H1 (cell line): ENCODE results near the gene PIGH. TPM values are rescaled to one million over a fixed set of nuclear protein-coding genes. Genes with fewer than 3 reads are reported as not detected.

Experiments
- CTCF ChIA-PET: fragments of 300-600 bp; sonication (Branson Sonifier 250); formaldehyde crosslinking; loops from one replicate; lab custom pipeline; 2021; ENCODE audit not compliant: partially characterized antibody; lab: Charles Lee
- POLR2A ChIA-PET: fragments of 300-600 bp; sonication (Branson Sonifier 250); formaldehyde crosslinking; loops from one replicate; lab custom pipeline; 2021; ENCODE audit warnings: inconsistent platforms; ENCODE audit not compliant: partially characterized antibody; lab: Charles Lee
- DNase-seq, 2 experiments: peaks; one replicate each; pipeline versions ENCODE4 v3.0.0 to v3.0.0-alpha.2; 2010 to 2022; ENCODE audit warnings: low spot score in 2 of 2, low read depth in 1 of 2, mixed read lengths in 1 of 2
- FAIRE-seq: peaks from 2 replicates; lab custom pipeline; 2011; peaks lifted over from hg19 to GRCh38; lab: Jason Lieb, UNC
- H2AFZ ChIP-seq: 2 replicates; pipeline ENCODE4 v1.8.1; 2012; ENCODE audit warnings: low read length, inconsistent platforms
- H2AK5ac ChIP-seq: 2 replicates; pipeline ENCODE4 v1.6.1; 2013; ENCODE audit warnings: low read depth, low read length
- H2BK120ac ChIP-seq: replicated peaks from 2 replicates; pipeline ENCODE3; 2013; ENCODE audit warnings: low read depth, low read length, inconsistent platforms
- H2BK12ac ChIP-seq: 2 replicates; pipeline ENCODE4 v1.6.1; 2013; ENCODE audit warnings: low read depth, low read length
- H2BK15ac ChIP-seq: 2 replicates; pipeline ENCODE4 v1.6.1; 2013; ENCODE audit warnings: low read length
- H2BK20ac ChIP-seq: 2 replicates; pipeline ENCODE4 v1.6.1; 2013; ENCODE audit warnings: low read length
- H2BK5ac ChIP-seq: 2 replicates; pipeline ENCODE4 v1.6.1; 2013; ENCODE audit warnings: low read depth, low read length
- H3K14ac ChIP-seq: 2 replicates; pipeline ENCODE4 v1.6.1; 2013; ENCODE audit warnings: inconsistent platforms; ENCODE audit not compliant: insufficient read length
- H3K18ac ChIP-seq: 2 replicates; pipeline ENCODE4 v1.6.1; 2013; ENCODE audit warnings: low read length; ENCODE audit errors: extremely low read depth
- H3K23ac ChIP-seq: 2 replicates; pipeline ENCODE4 v1.6.1; 2013; ENCODE audit warnings: inconsistent platforms; ENCODE audit not compliant: insufficient read length
- H3K23me2 ChIP-seq: 2 replicates; pipeline ENCODE4 v1.6.1; 2013; ENCODE audit warnings: low read depth, low read length
- H3K27ac ChIP-seq: 2 replicates; pipeline ENCODE4 v1.6.1; 2011; ENCODE audit warnings: low read depth, low read length, inconsistent platforms
- H3K27me3 ChIP-seq, 4 experiments: replicated peaks in 1 of 4; 1 replicate in 1 of 4; 2 replicates in 3 of 4; pipeline versions ENCODE4 v1.6.1 to v1.8.1; 2011 to 2013; ENCODE audit warnings: low read length in 3 of 4, mild to moderate bottlenecking in 3 of 4, inconsistent platforms in 2 of 4, mixed read lengths in 2 of 4, moderate library complexity in 1 of 4; ENCODE audit not compliant: control insufficient read depth in 3 of 4, insufficient read depth in 3 of 4; ENCODE audit errors: extremely low read depth in 1 of 4
- H3K36me3 ChIP-seq, 4 experiments: 2 replicates each; pipeline versions ENCODE4 v1.6.1 to v1.8.1; 2011 to 2013; ENCODE audit warnings: mild to moderate bottlenecking in 4 of 4, low read length in 3 of 4, moderate library complexity in 2 of 4, control low read depth in 1 of 4, inconsistent platforms in 1 of 4; ENCODE audit not compliant: insufficient read depth in 4 of 4, control insufficient read depth in 2 of 4
- H3K4ac ChIP-seq: replicated peaks from 2 replicates; pipeline ENCODE3; 2013; ENCODE audit warnings: low read length, low read depth, mixed read lengths, inconsistent platforms; ENCODE audit not compliant: insufficient read length
- H3K4me1 ChIP-seq, 4 experiments: replicated peaks in 1 of 4; 1 replicate in 1 of 4; 2 replicates in 3 of 4; pipeline versions ENCODE4 v1.6.1 to v1.8.1; 2011 to 2013; ENCODE audit warnings: low read length in 3 of 4, inconsistent platforms in 2 of 4, mixed read lengths in 1 of 4; ENCODE audit not compliant: insufficient read depth in 4 of 4, control insufficient read depth in 3 of 4
- H3K4me2 ChIP-seq, 2 experiments: 2 replicates each; pipeline versions ENCODE4 v1.6.1 to v1.8.1; 2011 to 2013; ENCODE audit warnings: low read depth in 2 of 2, low read length in 2 of 2, control low read depth in 1 of 2, inconsistent platforms in 1 of 2, mild to moderate bottlenecking in 1 of 2; ENCODE audit not compliant: insufficient read depth in 1 of 2
- H3K4me3 ChIP-seq, 4 experiments: fragments of 200-600, 300-600 bp in 1 of 4; sonication (generic), shearing (Covaris generic), sonication (Bioruptor Twin) in 1 of 4; 2 replicates each; pipeline versions ENCODE4 v1.5.1 to v1.8.1; 2011 to 2016; ENCODE audit warnings: low read length in 4 of 4, low read depth in 3 of 4, control low read depth in 2 of 4, inconsistent platforms in 2 of 4, mild to moderate bottlenecking in 2 of 4, mixed read lengths in 1 of 4, moderate library complexity in 1 of 4; ENCODE audit not compliant: insufficient read depth in 2 of 4; ENCODE audit errors: extremely low read depth in 1 of 4
- H3K56ac ChIP-seq: replicated peaks from 2 replicates; pipeline ENCODE3; 2013; ENCODE audit warnings: low read depth, mild to moderate bottlenecking, mixed read lengths, low read length, inconsistent platforms; ENCODE audit not compliant: insufficient read length
- H3K79me1 ChIP-seq: 2 replicates; pipeline ENCODE4 v1.6.1; 2013; ENCODE audit warnings: low read depth, low read length, control low read depth
- H3K79me2 ChIP-seq, 2 experiments: 2 replicates each; pipeline versions ENCODE4 v1.6.1 to v1.8.1; 2012 to 2013; ENCODE audit warnings: low read length in 2 of 2, mild to moderate bottlenecking in 2 of 2, inconsistent platforms in 1 of 2; ENCODE audit not compliant: insufficient read depth in 2 of 2, control insufficient read depth in 1 of 2
- H3K9ac ChIP-seq, 4 experiments: replicated peaks in 1 of 4; 1 replicate in 1 of 4; 2 replicates in 3 of 4; pipeline versions ENCODE4 v1.6.1 to v1.8.1; 2011 to 2013; ENCODE audit warnings: low read depth in 3 of 4, low read length in 3 of 4, control low read depth in 2 of 4, mild to moderate bottlenecking in 2 of 4, moderate library complexity in 2 of 4, inconsistent platforms in 1 of 4; ENCODE audit errors: extremely low read depth in 1 of 4
- H3K9me3 ChIP-seq, 2 experiments: 2 replicates each; pipeline versions ENCODE4 v1.6.1 to v1.8.1; 2012 to 2013; ENCODE audit warnings: mild to moderate bottlenecking in 2 of 2, moderate library complexity in 2 of 2, control low read depth in 1 of 2, inconsistent platforms in 1 of 2, low read depth in 1 of 2, low read length in 1 of 2, mixed read lengths in 1 of 2; ENCODE audit not compliant: insufficient read depth in 2 of 2
- H4K20me1 ChIP-seq, 2 experiments: replicated peaks in 1 of 2; 2 replicates each; pipeline versions ENCODE3 to v1.8.1; 2011 to 2013; ENCODE audit warnings: inconsistent platforms in 2 of 2, low read length in 2 of 2, mild to moderate bottlenecking in 1 of 2; ENCODE audit not compliant: insufficient read depth in 2 of 2, control insufficient read depth in 1 of 2
- H4K5ac ChIP-seq: 2 replicates; pipeline ENCODE4 v1.6.1; 2013; ENCODE audit warnings: low read length, low read depth, mixed read lengths, inconsistent platforms; ENCODE audit not compliant: insufficient read length
- H4K8ac ChIP-seq: 2 replicates; pipeline ENCODE4 v1.8.0; 2013; ENCODE audit warnings: mild to moderate bottlenecking, moderate library complexity, low read length, inconsistent platforms; ENCODE audit not compliant: insufficient read depth; ENCODE audit errors: extremely low read depth
- H4K91ac ChIP-seq: replicated peaks from 2 replicates; pipeline ENCODE3; 2013; ENCODE audit warnings: low read length, mixed read lengths, inconsistent platforms; ENCODE audit not compliant: insufficient read length
- BACH1 ChIP-seq: IDR thresholded peaks from 2 replicates; pipeline ENCODE4 v1.6.1; 2012; ENCODE audit warnings: low read length, improper control_type of control experiment
- CBX8 ChIP-seq: fragments of 300-800, 300-1000 bp; sonication (generic); IDR thresholded peaks from 2 replicates; pipeline ENCODE4 v1.7.1; 2016; ENCODE audit warnings: low read depth, low read length, borderline replicate concordance
- CEBPB ChIP-seq: IDR thresholded peaks from 2 replicates; pipeline ENCODE4 v1.6.1; 2012; ENCODE audit warnings: low read depth, low read length
- EZH2 ChIP-seq: fragments of 200-600 bp; sonication (generic); IDR thresholded peaks from 2 replicates; pipeline ENCODE4 v1.7.1; 2012; ENCODE audit warnings: low read depth, mild to moderate bottlenecking, moderate library complexity, low read length, inconsistent platforms; ENCODE audit not compliant: severe bottlenecking
- FOSL1 ChIP-seq: IDR thresholded peaks from 2 replicates; pipeline ENCODE4 v1.6.1; 2011; ENCODE audit warnings: mild to moderate bottlenecking, low read depth, low read length, moderate library complexity; ENCODE audit not compliant: insufficient read depth
- POLR2A ChIP-seq, 2 experiments: IDR thresholded peaks; 1 replicate in 1 of 2; 2 replicates in 1 of 2; pipeline ENCODE4 v1.6.1; 2011; ENCODE audit warnings: low read depth in 2 of 2, low read length in 2 of 2, mild to moderate bottlenecking in 2 of 2; ENCODE audit errors: control extremely low read depth in 1 of 2
- POLR2AphosphoS5 ChIP-seq: IDR thresholded peaks from 2 replicates; pipeline ENCODE4 v1.6.1; 2011; ENCODE audit warnings: low read depth, low read length
- RFX5 ChIP-seq: IDR thresholded peaks from 2 replicates; pipeline ENCODE4 v1.6.1; 2011; ENCODE audit warnings: low read depth, low read length, improper control_type of control experiment, borderline replicate concordance
- SRF ChIP-seq: IDR thresholded peaks from 2 replicates; pipeline ENCODE4 v1.6.1; 2011; ENCODE audit warnings: mild to moderate bottlenecking, low read depth, low read length, moderate library complexity
- TEAD4 ChIP-seq: IDR thresholded peaks from 2 replicates; pipeline ENCODE4 v1.6.1; 2012; ENCODE audit warnings: low read depth, low read length, inconsistent platforms, mixed read lengths
- WGBS, 2 experiments: shearing (Covaris generic) in 1 of 2; methylation state at CpG; one replicate each; pipeline versions ENCODE4 v1.1.6 to v1.1.7; 2013 to 2015; ENCODE audit warnings: low lambda C conversion rate in 2 of 2, mixed read lengths in 2 of 2, inconsistent platforms in 1 of 2, low coverage in 1 of 2, missing lambda C conversion rate in 1 of 2; ENCODE audit not compliant: insufficient replicate concordance in 2 of 2, insufficient coverage in 1 of 2, insufficient read length in 1 of 2; ENCODE audit errors: extremely low coverage in 1 of 2, missing lambda C conversion rate in 1 of 2; 5-methylcytosine and 5-hydroxymethylcytosine counted together
- polyA plus RNA-seq, 7 experiments: library from polyadenylated mRNA; depleted of rRNA in 3 of 7; stranded (reverse) in 5 of 7; unstranded in 2 of 7; fragments of >200 nt in 5 of 7; fragments of 200-250 nt in 2 of 7; gene quantifications; 1 replicate in 5 of 7; 2 replicates in 1 of 7; 4 replicates in 1 of 7; pipeline versions ENCODE4 v1.2.1 to v1.2.3, GENCODE V29; 2011 to 2013; ENCODE audit warnings: missing spikeins in 2 of 7, mixed read lengths in 2 of 7
- total RNA-seq: library from RNA; stranded (reverse); fragmentation: NEBNext Ultra II Directional; extraction: Animal tissue kit (Norgen Biotek cat#: 25700); gene quantifications from 2 replicates; pipeline ENCODE4 v1.2.1, GENCODE V29; 2021
- TF ChIP-seq, protein P1 (sequence below): IDR thresholded peaks from 2 replicates; pipeline ENCODE4 v1.6.1; 2011; ENCODE audit warnings: low read length, improper control_type of control experiment

Gene PIGH
- total and polyA plus RNA-seq, 2 of the 8 experiments (the other 6 are each of a cell fraction or from before 2014, with no cell fraction given), result 7.2 to 8.6 TPM

DNA sequence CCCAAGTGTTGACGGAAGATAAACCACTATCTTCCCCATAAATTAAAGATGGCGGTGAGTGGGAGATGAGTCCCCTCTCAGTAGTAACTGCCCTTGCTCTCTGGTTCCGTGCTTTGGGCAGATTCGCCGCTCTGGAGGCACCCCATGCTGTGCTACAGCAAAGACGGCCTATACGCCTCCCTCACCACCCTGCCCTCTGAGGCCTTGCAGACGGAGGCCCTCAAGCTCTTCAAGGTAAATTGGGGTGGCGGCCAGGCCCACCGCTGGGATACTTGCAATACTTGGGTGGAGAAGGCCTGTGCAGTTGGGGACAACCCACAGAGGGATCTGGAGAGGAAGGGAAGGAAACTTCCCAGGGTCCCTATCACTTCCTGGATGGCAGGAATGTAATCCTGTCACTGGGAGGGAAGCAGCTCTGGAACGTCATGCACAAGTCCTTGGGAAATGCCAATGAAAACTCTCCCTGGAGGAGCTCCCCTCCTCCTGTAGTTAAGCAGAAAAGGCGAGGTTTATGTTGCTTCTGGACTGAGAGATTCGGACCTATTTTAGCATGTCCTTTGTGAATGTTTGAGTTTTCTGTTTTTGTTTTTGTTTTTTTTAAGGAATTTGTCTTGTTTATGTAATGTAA is 22.8 kb downstream of the PIGH start:
- Histone ChIP-seq H3K23me2 (no peaks in the 10 kb centered on the region), H3K56ac (no peak overlapping the region), H3K27me3 (no peaks in the 10 kb centered on the region), H3K27ac (no peak overlapping the region), H2AK5ac (no peak overlapping the region), H3K4ac (no peak overlapping the region), H3K9me3 (no peaks in the 10 kb centered on the region), H2AFZ (no peak overlapping the region), H4K8ac (no peak overlapping the region), H3K4me1 (no peaks in the 10 kb centered on the region), H2BK5ac (no peak overlapping the region), H4K5ac (no peak overlapping the region), H4K20me1 (peaks cover 0 to 3% of the 10 kb centered on the region in 2 experiments), H4K91ac (no peak overlapping the region), H3K79me2 (no peaks in the 10 kb centered on the region), H2BK20ac (no peak overlapping the region), H2BK15ac (no peak overlapping the region), H2BK120ac (no peak overlapping the region), H3K9ac (no peak overlapping the region), H2BK12ac (no peak overlapping the region), H3K4me2 (no peak overlapping the region), H3K4me3 (no peak overlapping the region), H3K14ac (no peak overlapping the region), H3K23ac (no peak overlapping the region), H3K79me1 (no peaks in the 10 kb centered on the region; the same call in 1 of the 2 replicates), H3K18ac (no peak overlapping the region), H3K36me3 (peaks cover 6 to 19% (median 9%) of the 10 kb centered on the region in 4 experiments; a peak in 5 of 8 replicates)
- ChIA-PET CTCF (interaction anchor here (0.6 to 28.8 kb wide), 9 partner anchors 8 to 153 kb away, joined by 3 to 924 read pairs (median 4); partner anchors contain the start of gene PLEKHH1), POLR2A (interaction anchor here (0.8 to 2.0 kb wide), 2 partner anchors 7 to 43 kb away, joined by 3 to 6 read pairs; no protein-coding TSS in a partner anchor)
- DNase-seq (no peak), FAIRE-seq (no peak)
- WGBS, 2 experiments, result 78% methylated on average over 13 of the region's 13 CpGs; no CpG with 5 or more reads in 1 of the 2 experiments
- TF ChIP-seq SRF (no peak), CEBPB (no peak), TEAD4 (no peak), BACH1 (no peak), EZH2 (no peak), FOSL1 (no peak), RFX5 (no peak), POLR2AphosphoS5 (no peak), CBX8 (no peak), POLR2A (IDR thresholded peaks at IDR 0.05; ENCODE audit: control extremely low read depth in 1 of 2, low read depth in 2 of 2, low read length in 2 of 2) (no peak)
- TF ChIP-seq, protein P1, sequence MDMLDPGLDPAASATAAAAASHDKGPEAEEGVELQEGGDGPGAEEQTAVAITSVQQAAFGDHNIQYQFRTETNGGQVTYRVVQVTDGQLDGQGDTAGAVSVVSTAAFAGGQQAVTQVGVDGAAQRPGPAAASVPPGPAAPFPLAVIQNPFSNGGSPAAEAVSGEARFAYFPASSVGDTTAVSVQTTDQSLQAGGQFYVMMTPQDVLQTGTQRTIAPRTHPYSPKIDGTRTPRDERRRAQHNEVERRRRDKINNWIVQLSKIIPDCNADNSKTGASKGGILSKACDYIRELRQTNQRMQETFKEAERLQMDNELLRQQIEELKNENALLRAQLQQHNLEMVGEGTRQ, result no peak
